ENCODE data around the gene FBXW8. TPM values are rescaled to one million over a fixed set of nuclear protein-coding genes. Genes with fewer than 3 reads are reported as not detected.

Gene FBXW8
- total RNA-seq, 1 experiment from 2014 or later = 15.6 TPM

DNA sequence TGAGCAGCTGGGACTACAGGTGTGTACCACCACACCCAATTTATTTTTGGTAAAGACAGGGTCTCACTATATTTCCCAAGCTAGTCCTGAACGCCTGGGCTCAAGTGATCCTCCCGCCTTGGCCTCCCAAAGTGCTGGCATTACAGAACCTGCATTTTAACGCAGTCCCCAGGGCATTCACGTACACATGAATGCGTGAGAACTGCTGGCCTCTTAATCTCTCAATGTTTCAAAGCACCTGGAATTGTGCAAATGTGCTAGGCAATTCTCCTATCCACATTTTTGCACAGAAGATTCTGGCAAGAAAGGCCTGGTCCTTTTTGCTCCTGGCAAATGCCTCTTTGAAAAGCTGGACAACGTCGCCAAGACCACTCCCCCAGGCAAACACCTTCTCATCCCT lies 153.3 kb downstream of the FBXW8 start:
- Mint-ChIP-seq H3K9me3 (no peaks in the 10 kb centered on the region), H3K27ac (peak overlapping the region; percentile 19; the same call in 1 of the 2 replicates), H3K4me1 (peaks cover 37% of the 10 kb centered on the region), H3K27me3 (ENCODE audit: low read depth) (no peaks in the 10 kb centered on the region), H3K4me3 (no peak overlapping the region), H3K36me3 (no peaks in the 10 kb centered on the region)
- ATAC-seq (no peak), DNase-seq (ENCODE audit: low spot score) (no peak)
- ChIA-PET POLR2A (interaction anchor here (1.6 kb wide), 1 partner anchor 35 kb away, joined by 5 read pairs; the partner anchor contains the start of gene TESC), CTCF (interaction anchor here (1.3 kb wide), 1 partner anchor 55 kb away, joined by 4 read pairs; no protein-coding TSS in a partner anchor)
- TF ChIP-seq, protein P1, sequence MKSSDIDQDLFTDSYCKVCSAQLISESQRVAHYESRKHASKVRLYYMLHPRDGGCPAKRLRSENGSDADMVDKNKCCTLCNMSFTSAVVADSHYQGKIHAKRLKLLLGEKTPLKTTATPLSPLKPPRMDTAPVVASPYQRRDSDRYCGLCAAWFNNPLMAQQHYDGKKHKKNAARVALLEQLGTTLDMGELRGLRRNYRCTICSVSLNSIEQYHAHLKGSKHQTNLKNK (CRISPR knock-in tag; IDR thresholded peaks at IDR 0.05) = no peak
- TF ChIP-seq, protein P2, sequence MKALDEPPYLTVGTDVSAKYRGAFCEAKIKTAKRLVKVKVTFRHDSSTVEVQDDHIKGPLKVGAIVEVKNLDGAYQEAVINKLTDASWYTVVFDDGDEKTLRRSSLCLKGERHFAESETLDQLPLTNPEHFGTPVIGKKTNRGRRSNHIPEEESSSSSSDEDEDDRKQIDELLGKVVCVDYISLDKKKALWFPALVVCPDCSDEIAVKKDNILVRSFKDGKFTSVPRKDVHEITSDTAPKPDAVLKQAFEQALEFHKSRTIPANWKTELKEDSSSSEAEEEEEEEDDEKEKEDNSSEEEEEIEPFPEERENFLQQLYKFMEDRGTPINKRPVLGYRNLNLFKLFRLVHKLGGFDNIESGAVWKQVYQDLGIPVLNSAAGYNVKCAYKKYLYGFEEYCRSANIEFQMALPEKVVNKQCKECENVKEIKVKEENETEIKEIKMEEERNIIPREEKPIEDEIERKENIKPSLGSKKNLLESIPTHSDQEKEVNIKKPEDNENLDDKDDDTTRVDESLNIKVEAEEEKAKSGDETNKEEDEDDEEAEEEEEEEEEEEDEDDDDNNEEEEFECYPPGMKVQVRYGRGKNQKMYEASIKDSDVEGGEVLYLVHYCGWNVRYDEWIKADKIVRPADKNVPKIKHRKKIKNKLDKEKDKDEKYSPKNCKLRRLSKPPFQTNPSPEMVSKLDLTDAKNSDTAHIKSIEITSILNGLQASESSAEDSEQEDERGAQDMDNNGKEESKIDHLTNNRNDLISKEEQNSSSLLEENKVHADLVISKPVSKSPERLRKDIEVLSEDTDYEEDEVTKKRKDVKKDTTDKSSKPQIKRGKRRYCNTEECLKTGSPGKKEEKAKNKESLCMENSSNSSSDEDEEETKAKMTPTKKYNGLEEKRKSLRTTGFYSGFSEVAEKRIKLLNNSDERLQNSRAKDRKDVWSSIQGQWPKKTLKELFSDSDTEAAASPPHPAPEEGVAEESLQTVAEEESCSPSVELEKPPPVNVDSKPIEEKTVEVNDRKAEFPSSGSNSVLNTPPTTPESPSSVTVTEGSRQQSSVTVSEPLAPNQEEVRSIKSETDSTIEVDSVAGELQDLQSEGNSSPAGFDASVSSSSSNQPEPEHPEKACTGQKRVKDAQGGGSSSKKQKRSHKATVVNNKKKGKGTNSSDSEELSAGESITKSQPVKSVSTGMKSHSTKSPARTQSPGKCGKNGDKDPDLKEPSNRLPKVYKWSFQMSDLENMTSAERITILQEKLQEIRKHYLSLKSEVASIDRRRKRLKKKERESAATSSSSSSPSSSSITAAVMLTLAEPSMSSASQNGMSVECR (CRISPR knock-in tag; IDR thresholded peaks at IDR 0.05; ENCODE audit: borderline replicate concordance) = no peak
- TF ChIP-seq, protein P3, sequence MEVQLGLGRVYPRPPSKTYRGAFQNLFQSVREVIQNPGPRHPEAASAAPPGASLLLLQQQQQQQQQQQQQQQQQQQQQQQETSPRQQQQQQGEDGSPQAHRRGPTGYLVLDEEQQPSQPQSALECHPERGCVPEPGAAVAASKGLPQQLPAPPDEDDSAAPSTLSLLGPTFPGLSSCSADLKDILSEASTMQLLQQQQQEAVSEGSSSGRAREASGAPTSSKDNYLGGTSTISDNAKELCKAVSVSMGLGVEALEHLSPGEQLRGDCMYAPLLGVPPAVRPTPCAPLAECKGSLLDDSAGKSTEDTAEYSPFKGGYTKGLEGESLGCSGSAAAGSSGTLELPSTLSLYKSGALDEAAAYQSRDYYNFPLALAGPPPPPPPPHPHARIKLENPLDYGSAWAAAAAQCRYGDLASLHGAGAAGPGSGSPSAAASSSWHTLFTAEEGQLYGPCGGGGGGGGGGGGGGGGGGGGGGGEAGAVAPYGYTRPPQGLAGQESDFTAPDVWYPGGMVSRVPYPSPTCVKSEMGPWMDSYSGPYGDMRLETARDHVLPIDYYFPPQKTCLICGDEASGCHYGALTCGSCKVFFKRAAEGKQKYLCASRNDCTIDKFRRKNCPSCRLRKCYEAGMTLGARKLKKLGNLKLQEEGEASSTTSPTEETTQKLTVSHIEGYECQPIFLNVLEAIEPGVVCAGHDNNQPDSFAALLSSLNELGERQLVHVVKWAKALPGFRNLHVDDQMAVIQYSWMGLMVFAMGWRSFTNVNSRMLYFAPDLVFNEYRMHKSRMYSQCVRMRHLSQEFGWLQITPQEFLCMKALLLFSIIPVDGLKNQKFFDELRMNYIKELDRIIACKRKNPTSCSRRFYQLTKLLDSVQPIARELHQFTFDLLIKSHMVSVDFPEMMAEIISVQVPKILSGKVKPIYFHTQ (CRISPR knock-in tag; IDR thresholded peaks at IDR 0.05) = no peak
- TF ChIP-seq EMX1 (CRISPR knock-in tag; IDR thresholded peaks at IDR 0.05) = no peak
- TF ChIP-seq, protein P4, sequence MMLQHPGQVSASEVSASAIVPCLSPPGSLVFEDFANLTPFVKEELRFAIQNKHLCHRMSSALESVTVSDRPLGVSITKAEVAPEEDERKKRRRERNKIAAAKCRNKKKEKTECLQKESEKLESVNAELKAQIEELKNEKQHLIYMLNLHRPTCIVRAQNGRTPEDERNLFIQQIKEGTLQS (CRISPR knock-in tag; conservative IDR thresholded peaks at IDR 0.05) = no peak
- no peak for TF ChIP-seq IRF2 (CRISPR knock-in tag; IDR thresholded peaks at IDR 0.05; ENCODE audit: borderline replicate concordance, low read depth)
- no peak for TF ChIP-seq MXD4 (CRISPR knock-in tag; IDR thresholded peaks at IDR 0.05; ENCODE audit: borderline replicate concordance)
- no peak for TF ChIP-seq ZNF219 (CRISPR knock-in tag; IDR thresholded peaks at IDR 0.05; ENCODE audit: borderline replicate concordance)
- no peak for TF ChIP-seq GTF2I (CRISPR knock-in tag; conservative IDR thresholded peaks at IDR 0.05)
- no peak for TF ChIP-seq ZNF263 (CRISPR knock-in tag; IDR thresholded peaks at IDR 0.05; ENCODE audit: low read depth)
- TF ChIP-seq ZNF423 (CRISPR knock-in tag; IDR thresholded peaks at IDR 0.05) = no peak

DNA sequence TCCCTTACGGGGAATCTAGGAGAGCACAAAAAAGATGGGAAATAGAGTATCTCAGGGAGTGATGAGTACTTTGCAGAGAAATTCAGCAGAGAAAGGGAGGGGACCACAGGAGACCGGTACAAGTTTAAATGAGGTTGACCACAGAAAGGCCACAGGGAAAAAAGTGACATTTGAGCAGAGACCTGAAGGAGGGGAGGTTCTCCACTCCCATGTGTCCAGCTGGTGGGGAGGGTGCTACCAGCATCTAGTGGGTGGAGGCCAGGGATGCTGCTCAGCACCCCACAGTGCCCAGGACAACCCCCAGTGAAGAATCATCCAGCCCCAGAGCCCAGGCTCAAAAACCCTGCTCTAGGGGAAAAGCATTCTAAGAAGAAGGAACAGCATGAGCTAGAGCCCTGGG lies 153.8 kb downstream of the FBXW8 start:
- POLR2A ChIA-PET = no interaction called here
- H3K9me3 Mint-ChIP-seq = no peaks in the 10 kb centered on the region
- H3K27me3 Mint-ChIP-seq (ENCODE audit: low read depth) = no peaks in the 10 kb centered on the region
- no peak overlapping the region for H3K4me3 Mint-ChIP-seq
- no peaks in the 10 kb centered on the region for H3K36me3 Mint-ChIP-seq
- peak overlapping the region; percentile 19; the same call in 1 of the 2 replicates for H3K27ac Mint-ChIP-seq
- ATAC-seq (no peak), DNase-seq (ENCODE audit: low spot score) (no peak)
- peaks cover 35% of the 10 kb centered on the region for H3K4me1 Mint-ChIP-seq
- CTCF ChIA-PET = no interaction called here
- no peak for TF ChIP-seq FOXJ3 (CRISPR knock-in tag; IDR thresholded peaks at IDR 0.05; ENCODE audit: borderline replicate concordance)
- TF ChIP-seq SOX15 (CRISPR knock-in tag; IDR thresholded peaks at IDR 0.05) = no peak
- no peak for TF ChIP-seq ZBTB21 (CRISPR knock-in tag; IDR thresholded peaks at IDR 0.05; ENCODE audit: borderline replicate concordance)
- TF ChIP-seq, protein P5, sequence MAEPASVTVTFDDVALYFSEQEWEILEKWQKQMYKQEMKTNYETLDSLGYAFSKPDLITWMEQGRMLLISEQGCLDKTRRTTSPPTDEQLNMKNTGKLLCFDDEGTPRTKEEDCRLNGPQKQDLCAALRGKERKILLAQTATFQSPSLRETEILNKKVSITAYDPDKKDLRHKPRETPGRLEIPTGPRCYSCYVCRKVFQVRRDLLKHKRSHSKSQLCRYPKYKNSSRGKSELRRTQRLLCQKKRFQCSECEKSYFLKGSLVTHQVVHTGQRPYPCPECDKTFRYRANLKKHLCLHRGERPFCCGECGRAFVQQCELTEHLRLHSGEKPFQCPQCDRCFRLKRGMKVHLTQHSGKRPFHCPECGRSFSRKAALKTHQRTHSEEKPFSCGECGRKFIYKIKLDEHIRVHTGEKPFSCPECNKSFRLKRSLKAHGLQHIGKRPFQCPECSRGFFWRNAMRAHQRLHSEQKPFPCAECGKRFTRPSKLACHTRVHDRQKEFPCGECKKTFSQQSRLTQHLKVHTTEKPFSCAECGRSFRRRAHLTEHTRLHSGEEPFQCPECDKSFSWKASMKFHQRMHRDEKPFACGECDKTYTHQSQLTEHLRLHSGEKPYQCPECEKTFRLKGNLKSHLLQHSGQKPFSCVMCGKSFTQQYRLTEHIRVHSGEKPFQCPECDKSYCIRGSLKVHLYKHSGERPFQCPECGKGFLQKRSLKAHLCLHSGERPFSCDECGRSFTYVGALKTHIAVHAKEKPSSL (CRISPR knock-in tag; conservative IDR thresholded peaks at IDR 0.05) = no peak
- TF ChIP-seq SMAD4 (CRISPR knock-in tag; IDR thresholded peaks at IDR 0.05) = no peak
- no peak for TF ChIP-seq EMX1 (CRISPR knock-in tag; IDR thresholded peaks at IDR 0.05)
- TF ChIP-seq, protein P6, sequence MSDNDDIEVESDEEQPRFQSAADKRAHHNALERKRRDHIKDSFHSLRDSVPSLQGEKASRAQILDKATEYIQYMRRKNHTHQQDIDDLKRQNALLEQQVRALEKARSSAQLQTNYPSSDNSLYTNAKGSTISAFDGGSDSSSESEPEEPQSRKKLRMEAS (CRISPR knock-in tag; IDR thresholded peaks at IDR 0.05) = no peak
- TF ChIP-seq, protein P7, sequence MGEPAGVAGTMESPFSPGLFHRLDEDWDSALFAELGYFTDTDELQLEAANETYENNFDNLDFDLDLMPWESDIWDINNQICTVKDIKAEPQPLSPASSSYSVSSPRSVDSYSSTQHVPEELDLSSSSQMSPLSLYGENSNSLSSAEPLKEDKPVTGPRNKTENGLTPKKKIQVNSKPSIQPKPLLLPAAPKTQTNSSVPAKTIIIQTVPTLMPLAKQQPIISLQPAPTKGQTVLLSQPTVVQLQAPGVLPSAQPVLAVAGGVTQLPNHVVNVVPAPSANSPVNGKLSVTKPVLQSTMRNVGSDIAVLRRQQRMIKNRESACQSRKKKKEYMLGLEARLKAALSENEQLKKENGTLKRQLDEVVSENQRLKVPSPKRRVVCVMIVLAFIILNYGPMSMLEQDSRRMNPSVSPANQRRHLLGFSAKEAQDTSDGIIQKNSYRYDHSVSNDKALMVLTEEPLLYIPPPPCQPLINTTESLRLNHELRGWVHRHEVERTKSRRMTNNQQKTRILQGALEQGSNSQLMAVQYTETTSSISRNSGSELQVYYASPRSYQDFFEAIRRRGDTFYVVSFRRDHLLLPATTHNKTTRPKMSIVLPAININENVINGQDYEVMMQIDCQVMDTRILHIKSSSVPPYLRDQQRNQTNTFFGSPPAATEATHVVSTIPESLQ (CRISPR knock-in tag; IDR thresholded peaks at IDR 0.05) = no peak
- TF ChIP-seq, protein P4 (CRISPR knock-in tag; conservative IDR thresholded peaks at IDR 0.05) = no peak
- TF ChIP-seq NR2C2 (CRISPR knock-in tag; IDR thresholded peaks at IDR 0.05) = no peak
- TF ChIP-seq, protein P8, sequence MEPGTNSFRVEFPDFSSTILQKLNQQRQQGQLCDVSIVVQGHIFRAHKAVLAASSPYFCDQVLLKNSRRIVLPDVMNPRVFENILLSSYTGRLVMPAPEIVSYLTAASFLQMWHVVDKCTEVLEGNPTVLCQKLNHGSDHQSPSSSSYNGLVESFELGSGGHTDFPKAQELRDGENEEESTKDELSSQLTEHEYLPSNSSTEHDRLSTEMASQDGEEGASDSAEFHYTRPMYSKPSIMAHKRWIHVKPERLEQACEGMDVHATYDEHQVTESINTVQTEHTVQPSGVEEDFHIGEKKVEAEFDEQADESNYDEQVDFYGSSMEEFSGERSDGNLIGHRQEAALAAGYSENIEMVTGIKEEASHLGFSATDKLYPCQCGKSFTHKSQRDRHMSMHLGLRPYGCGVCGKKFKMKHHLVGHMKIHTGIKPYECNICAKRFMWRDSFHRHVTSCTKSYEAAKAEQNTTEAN (CRISPR knock-in tag; IDR thresholded peaks at IDR 0.05) = no peak
- no peak for TF ChIP-seq RELA (CRISPR knock-in tag; IDR thresholded peaks at IDR 0.05; ENCODE audit: borderline replicate concordance)

Measured in WTC11 (cell line).